Measurements from ENCODE around the gene RAD51B.
"Not testable (repeated sequence)": the region's sequence is repeated elsewhere in the genome, so short reads cannot be mapped to it uniquely, and the experiment has no call there.

The RAD51B gene

GRCh38 chr14:68176687-68177086 lies 357.1 kb downstream of the RAD51B start:
- TF ChIP-seq CTCF (IDR thresholded peaks at IDR 0.05; ENCODE audit: low read length, missing control alignments): no peak
- H3K4me3 ChIP-seq (replicated peaks; ENCODE audit: low read depth, low read length): no peak overlapping the region
- DNase-seq (ENCODE audit: low read depth): no peak

GRCh38 chr14:68177728-68178127 lies 358.1 kb downstream of the RAD51B start:
- no peak overlapping the region for H3K4me3 ChIP-seq (replicated peaks; ENCODE audit: low read depth, low read length)
- no peak for DNase-seq (ENCODE audit: low read depth)
- no peak for TF ChIP-seq CTCF (IDR thresholded peaks at IDR 0.05; ENCODE audit: low read length, missing control alignments)

- TF ChIP-seq CTCF (IDR thresholded peaks at IDR 0.05; ENCODE audit: low read length, missing control alignments): no peak
- DNase-seq (ENCODE audit: low read depth): no peak
- H3K4me3 ChIP-seq (replicated peaks; ENCODE audit: low read depth, low read length): no peak overlapping the region
These were observed 358.7 kb downstream of the RAD51B start for GRCh38 chr14:68178282-68178681.

GRCh38 chr14:68181519-68182326 lies 362.1 kb downstream of the RAD51B start:
- TF ChIP-seq CTCF (IDR thresholded peaks at IDR 0.05; ENCODE audit: low read length, missing control alignments): no peak
- peak; percentile 49 for DNase-seq (ENCODE audit: low read depth)
- no peak overlapping the region for H3K4me3 ChIP-seq (replicated peaks; ENCODE audit: low read depth, low read length)

- no peak overlapping the region for H3K4me3 ChIP-seq (replicated peaks; ENCODE audit: low read depth, low read length)
- no peak for DNase-seq (ENCODE audit: low read depth)
- no peak for TF ChIP-seq CTCF (IDR thresholded peaks at IDR 0.05; ENCODE audit: low read length, missing control alignments)
These were observed 362.9 kb downstream of the RAD51B start for GRCh38 chr14:68182492-68182891.

- H3K4me3 ChIP-seq (replicated peaks; ENCODE audit: low read depth, low read length); DNase-seq (ENCODE audit: low read depth): not testable (repeated sequence)
These were observed 367.1 kb downstream of the RAD51B start for GRCh38 chr14:68186500-68187276.

- TF ChIP-seq CTCF (IDR thresholded peaks at IDR 0.05; ENCODE audit: low read length, missing control alignments): no peak
- no peak overlapping the region for H3K4me3 ChIP-seq (replicated peaks; ENCODE audit: low read depth, low read length)
- no peak for DNase-seq (ENCODE audit: low read depth)
These were observed 368.6 kb downstream of the RAD51B start for GRCh38 chr14:68188174-68188573.
